Type B pancreatic cell (in vitro differentiated cells): ENCODE measurements around the gene ARHGAP31. TPM values are rescaled to one million over a fixed set of nuclear protein-coding genes. Genes with fewer than 3 reads are reported as not detected.

Source experiments
- DNase-seq: peaks from one replicate; pipeline ENCODE4 v3.0.0; 2021; ENCODE audit warnings: mixed read lengths; ENCODE audit not compliant: unreplicated experiment; ENCODE audit errors: extremely low spot score
- H3K27ac Mint-ChIP-seq: 2 replicates; pipeline ENCODE4 v1.8.0; 2021; ENCODE audit warnings: mild to moderate bottlenecking, mixed read lengths
- H3K27me3 Mint-ChIP-seq: 2 replicates; pipeline ENCODE4 v1.8.0; 2021; ENCODE audit warnings: mixed read lengths
- H3K36me3 Mint-ChIP-seq: 2 replicates; pipeline ENCODE4 v1.8.0; 2021; ENCODE audit warnings: mixed read lengths
- H3K4me1 Mint-ChIP-seq: one replicate; pipeline ENCODE4 v1.8.0; 2021; ENCODE audit warnings: mixed read lengths; ENCODE audit not compliant: unreplicated experiment
- H3K4me3 Mint-ChIP-seq: 2 replicates; pipeline ENCODE4 v1.8.0; 2021; ENCODE audit warnings: mild to moderate bottlenecking, mixed read lengths
- H3K9me3 Mint-ChIP-seq: 2 replicates; pipeline ENCODE4 v1.8.0; 2021; ENCODE audit warnings: mixed read lengths
- total RNA-seq: library from RNA; stranded (reverse); gene quantifications from 2 replicates; pipeline ENCODE4 v1.2.1, GENCODE V29; 2021; ENCODE audit warnings: low replicate concordance
- TF ChIP-seq, protein P1 (sequence below): fragments of 200-600 bp; sonication (generic); conservative IDR thresholded peaks from 2 replicates; pipeline ENCODE4 v1.5.0; 2021; ENCODE audit warnings: antibody characterized with exemption, mild to moderate bottlenecking

Gene ARHGAP31
- total RNA-seq, 1 donor from 2014 or later: 17.3 TPM

DNA sequence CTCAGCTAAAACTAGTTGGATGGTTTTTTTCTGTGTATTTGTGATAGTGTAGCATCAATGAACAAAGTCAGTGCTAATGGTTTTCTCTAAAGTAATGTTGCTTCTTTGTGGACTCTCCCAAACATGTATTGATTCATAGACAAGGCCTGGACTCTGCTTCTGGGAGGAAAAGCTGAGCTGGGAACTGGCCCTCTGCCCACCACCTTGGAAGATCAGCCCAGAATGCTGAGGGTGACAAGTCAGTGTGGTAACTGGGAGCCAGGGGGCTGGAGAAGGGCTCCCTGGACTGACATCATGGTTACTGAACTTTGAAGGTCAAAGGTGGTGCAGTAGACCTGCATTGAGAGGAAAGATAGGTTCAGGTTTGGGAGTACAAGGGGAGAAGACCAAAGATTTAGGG lies 3.0 kb downstream of the ARHGAP31 start:
- Mint-ChIP-seq H3K27me3 (peaks cover 10% of the 10 kb centered on the region), H3K36me3 (no peaks in the 10 kb centered on the region), H3K9me3 (no peaks in the 10 kb centered on the region), H3K27ac (peak overlapping the region; percentile 14), H3K4me1 (peaks cover 43% of the 10 kb centered on the region), H3K4me3 (peak overlapping the region; percentile 91)
- DNase-seq: no peak
- TF ChIP-seq, protein P1, sequence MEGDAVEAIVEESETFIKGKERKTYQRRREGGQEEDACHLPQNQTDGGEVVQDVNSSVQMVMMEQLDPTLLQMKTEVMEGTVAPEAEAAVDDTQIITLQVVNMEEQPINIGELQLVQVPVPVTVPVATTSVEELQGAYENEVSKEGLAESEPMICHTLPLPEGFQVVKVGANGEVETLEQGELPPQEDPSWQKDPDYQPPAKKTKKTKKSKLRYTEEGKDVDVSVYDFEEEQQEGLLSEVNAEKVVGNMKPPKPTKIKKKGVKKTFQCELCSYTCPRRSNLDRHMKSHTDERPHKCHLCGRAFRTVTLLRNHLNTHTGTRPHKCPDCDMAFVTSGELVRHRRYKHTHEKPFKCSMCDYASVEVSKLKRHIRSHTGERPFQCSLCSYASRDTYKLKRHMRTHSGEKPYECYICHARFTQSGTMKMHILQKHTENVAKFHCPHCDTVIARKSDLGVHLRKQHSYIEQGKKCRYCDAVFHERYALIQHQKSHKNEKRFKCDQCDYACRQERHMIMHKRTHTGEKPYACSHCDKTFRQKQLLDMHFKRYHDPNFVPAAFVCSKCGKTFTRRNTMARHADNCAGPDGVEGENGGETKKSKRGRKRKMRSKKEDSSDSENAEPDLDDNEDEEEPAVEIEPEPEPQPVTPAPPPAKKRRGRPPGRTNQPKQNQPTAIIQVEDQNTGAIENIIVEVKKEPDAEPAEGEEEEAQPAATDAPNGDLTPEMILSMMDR: no peak

DNA sequence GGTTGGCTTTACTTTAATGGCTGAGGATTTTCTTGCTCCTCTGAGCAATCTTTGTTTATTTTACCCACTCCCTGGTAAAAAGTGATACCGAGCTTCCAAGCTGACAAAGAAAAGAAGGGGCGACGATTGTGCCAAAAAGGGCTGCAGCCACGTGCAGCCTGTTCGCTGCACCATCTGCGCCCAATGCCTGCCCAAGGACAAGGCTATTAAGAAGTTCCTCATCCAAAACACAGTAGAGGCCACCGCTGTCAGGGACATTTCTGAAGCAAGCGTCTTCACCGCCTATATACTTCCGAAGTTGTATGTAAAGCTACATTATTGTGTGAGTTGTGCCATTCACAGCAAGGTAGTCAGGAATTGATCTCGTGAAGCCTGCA lies 4.4 kb downstream of the ARHGAP31 start:
- TF ChIP-seq, protein P1: no peak
- Mint-ChIP-seq H3K27me3 (peaks cover 10% of the 10 kb centered on the region), H3K36me3 (no peaks in the 10 kb centered on the region), H3K4me3 (no peak overlapping the region), H3K4me1 (peaks cover 30% of the 10 kb centered on the region), H3K9me3 (no peaks in the 10 kb centered on the region), H3K27ac (no peak overlapping the region)
- no peak for DNase-seq

DNA sequence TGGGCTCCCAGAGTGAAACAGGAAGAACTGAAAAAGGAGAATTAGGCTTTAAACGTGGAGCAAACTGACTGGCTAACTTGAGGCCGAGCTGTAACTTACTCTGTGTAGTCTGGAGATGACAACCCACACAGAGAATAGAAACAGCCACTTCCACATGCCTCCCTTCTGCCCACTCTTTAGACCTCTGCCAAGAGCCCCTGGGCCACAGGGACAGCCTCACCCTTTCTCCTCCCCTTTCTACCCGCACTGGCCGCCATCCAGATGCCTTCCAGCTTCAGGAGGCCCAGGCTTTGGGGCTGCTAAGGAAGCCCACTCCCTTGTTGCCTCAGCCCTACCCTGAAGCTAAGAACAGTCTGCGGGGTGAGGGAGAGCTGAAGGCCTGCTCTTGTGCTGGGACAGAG lies 6.8 kb downstream of the ARHGAP31 start:
- no peak for DNase-seq
- TF ChIP-seq, protein P1: no peak
- H3K36me3 Mint-ChIP-seq: no peaks in the 10 kb centered on the region
- peaks cover 6% of the 10 kb centered on the region for H3K27me3 Mint-ChIP-seq
- peaks cover 23% of the 10 kb centered on the region for H3K4me1 Mint-ChIP-seq
- H3K4me3 Mint-ChIP-seq: no peak overlapping the region
- no peaks in the 10 kb centered on the region for H3K9me3 Mint-ChIP-seq
- peak overlapping the region; percentile 46 for H3K27ac Mint-ChIP-seq

DNA sequence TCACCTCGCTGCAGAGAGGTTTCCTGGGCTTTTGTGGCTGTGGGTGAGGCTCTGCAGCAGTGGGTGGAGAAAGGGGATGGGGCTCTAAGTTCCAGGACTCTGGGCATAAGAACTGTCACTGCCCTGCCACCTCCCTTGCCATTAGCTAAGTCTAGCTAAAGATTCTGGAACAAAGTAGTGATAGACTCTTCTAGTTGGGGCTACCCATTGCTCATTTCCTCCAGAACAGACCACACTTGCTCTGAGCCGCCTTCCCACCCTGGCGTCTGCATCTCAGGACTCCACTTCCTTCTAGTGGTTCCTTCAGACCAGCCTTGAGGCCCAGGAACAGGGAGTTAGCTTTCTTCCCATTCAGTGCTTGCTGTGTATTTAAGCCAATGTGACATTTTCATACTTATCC lies 7.5 kb downstream of the ARHGAP31 start:
- TF ChIP-seq, protein P1: no peak
- Mint-ChIP-seq H3K4me1 (peaks cover 21% of the 10 kb centered on the region), H3K4me3 (no peak overlapping the region), H3K36me3 (no peaks in the 10 kb centered on the region), H3K27ac (peak overlapping the region; percentile 46), H3K27me3 (peaks cover 4% of the 10 kb centered on the region), H3K9me3 (no peaks in the 10 kb centered on the region)
- no peak for DNase-seq

DNA sequence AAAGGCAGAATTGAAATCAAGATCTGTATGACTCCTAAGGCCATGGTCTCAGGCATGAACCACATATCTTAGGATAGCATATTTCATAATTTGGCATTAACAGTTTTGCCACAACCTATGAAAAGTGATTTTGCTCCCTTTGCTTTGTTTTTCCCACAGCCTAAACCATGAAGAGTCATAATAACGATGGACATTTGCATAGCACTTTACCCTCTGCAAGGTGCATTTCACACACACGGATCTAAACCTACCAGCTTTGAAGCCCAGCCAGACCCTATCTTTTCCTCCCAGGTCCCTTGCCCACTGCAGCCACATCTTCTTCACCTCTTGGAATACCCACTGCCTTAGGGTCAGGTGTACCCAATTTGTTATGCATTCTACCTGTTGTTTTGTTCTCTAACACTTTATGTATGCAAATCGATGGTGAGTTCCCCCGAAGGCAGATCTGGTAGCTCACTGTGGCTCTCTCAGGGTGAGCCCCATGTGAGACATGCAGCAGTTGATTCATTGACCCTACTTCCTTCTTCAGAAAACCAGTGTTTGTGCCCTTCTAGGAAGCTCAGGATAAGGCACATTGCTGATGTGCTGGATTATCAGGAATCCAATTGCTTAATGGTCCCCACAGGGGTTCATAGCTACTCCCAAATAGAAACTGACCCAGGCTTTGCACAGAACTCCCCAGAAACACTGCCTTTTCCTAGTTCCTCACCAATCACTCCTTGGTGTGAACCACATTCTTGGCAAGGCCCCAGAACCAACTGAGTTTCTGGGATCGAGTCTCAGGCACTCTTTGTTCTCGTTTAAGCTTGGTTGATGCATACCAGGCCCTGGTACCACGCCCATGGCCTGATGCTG lies 8.7 kb downstream of the ARHGAP31 start:
- no peak overlapping the region for H3K27ac Mint-ChIP-seq

More for the DNA sequence above, 8.7 kb downstream of the ARHGAP31 start:
- Mint-ChIP-seq H3K4me3 (no peak overlapping the region), H3K9me3 (peaks cover 3% of the 10 kb centered on the region), H3K36me3 (no peaks in the 10 kb centered on the region), H3K27me3 (no peaks in the 10 kb centered on the region), H3K4me1 (peaks cover 11% of the 10 kb centered on the region)
- TF ChIP-seq, protein P1: no peak
- no peak for DNase-seq
